Measurements from ENCODE around the gene MYRF. TPM values are rescaled to one million over a fixed set of nuclear protein-coding genes. Genes with fewer than 3 reads are reported as not detected.
A peak's percentile ranks its signal among the peaks of the same experiment; 100 is the strongest.

Gene MYRF
- total and polyA plus RNA-seq, 9 of the 15 experiments (the other 6 are each of a cell fraction or from before 2014, with no cell fraction given) = 2.3 to 25.8 (median 7.1) TPM

DNA sequence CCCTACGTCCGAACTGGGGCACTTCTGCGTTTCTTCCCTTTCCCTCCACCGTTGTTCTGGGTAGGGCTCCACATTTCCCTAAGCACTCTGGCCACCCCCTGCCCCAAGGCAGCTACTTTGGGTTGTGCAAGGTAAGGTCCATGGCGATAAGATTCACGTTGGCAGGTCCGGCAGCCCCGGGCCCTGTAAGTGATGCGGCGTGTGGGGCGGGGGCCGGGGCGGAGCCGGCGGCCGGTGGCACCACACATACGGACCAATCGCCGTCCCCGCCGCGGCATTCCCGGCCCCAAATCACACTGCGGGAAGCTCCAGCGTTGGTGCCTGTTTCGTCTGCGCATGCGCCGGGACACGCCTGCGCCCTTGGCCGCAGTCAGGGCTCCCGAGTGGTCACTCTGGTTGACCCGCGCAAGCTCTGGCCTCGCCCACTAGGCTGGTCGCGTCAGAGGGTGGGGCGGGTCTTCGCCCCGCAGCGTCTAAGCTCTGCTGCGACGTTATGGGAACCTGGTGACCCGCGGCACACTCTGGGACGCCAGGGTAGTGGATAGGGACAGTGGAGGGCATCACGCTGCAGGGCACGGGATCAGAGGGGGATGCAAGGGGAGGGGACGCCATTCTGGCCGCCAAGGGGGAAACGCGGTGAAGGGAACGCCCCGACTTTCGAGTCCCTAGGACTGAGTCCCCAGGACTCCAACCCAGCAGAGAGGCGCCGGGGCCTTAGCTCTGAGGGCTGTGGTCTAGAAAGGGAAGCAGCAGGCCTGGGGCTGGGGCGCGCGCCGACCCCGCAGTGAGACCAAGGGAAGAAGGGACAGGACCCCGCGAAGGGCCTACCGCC is 62.7 kb downstream of the MYRF start (continued):
- TF ChIP-seq, protein P1, sequence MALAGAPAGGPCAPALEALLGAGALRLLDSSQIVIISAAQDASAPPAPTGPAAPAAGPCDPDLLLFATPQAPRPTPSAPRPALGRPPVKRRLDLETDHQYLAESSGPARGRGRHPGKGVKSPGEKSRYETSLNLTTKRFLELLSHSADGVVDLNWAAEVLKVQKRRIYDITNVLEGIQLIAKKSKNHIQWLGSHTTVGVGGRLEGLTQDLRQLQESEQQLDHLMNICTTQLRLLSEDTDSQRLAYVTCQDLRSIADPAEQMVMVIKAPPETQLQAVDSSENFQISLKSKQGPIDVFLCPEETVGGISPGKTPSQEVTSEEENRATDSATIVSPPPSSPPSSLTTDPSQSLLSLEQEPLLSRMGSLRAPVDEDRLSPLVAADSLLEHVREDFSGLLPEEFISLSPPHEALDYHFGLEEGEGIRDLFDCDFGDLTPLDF (CRISPR knock-in tag; IDR thresholded peaks at IDR 0.05) = peak; percentile 45; the same call in 1 of the 2 replicates
- TF ChIP-seq MEIS2 (IDR thresholded peaks at IDR 0.05; ENCODE audit: partially characterized antibody) = peak; percentile 96
- TF ChIP-seq POLR2A (conservative IDR thresholded peaks at IDR 0.05) = peak; percentile 99
- TF ChIP-seq SOX6 (IDR thresholded peaks at IDR 0.05) = no peak
- peak; percentile 74 for TF ChIP-seq SP1 (CRISPR knock-in tag; IDR thresholded peaks at IDR 0.05)
- TF ChIP-seq U2AF1 (optimal IDR thresholded peaks at IDR 0.05; ENCODE audit: low read depth, low read length) = no peak
- peak; percentile 50 for TF ChIP-seq SMAD1 (IDR thresholded peaks at IDR 0.05; ENCODE audit: low read depth, low read length, partially characterized antibody)
- peak; percentile 90 for TF ChIP-seq POLR2G (IDR thresholded peaks at IDR 0.05; ENCODE audit: low read depth, low read length)
- peak; percentile 88 for TF ChIP-seq POLR2H (tag; IDR thresholded peaks at IDR 0.05; ENCODE audit: low read depth)
- TF ChIP-seq, protein P2, sequence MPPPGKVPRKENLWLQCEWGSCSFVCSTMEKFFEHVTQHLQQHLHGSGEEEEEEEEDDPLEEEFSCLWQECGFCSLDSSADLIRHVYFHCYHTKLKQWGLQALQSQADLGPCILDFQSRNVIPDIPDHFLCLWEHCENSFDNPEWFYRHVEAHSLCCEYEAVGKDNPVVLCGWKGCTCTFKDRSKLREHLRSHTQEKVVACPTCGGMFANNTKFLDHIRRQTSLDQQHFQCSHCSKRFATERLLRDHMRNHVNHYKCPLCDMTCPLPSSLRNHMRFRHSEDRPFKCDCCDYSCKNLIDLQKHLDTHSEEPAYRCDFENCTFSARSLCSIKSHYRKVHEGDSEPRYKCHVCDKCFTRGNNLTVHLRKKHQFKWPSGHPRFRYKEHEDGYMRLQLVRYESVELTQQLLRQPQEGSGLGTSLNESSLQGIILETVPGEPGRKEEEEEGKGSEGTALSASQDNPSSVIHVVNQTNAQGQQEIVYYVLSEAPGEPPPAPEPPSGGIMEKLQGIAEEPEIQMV (tag; conservative IDR thresholded peaks at IDR 0.05; ENCODE audit: low read depth) = peak; percentile 47; the same call in 1 of the 2 replicates
- TF ChIP-seq EGR1 (conservative IDR thresholded peaks at IDR 0.05) = no peak; the same call in 1 of the 2 replicates
- TF ChIP-seq, protein P3, sequence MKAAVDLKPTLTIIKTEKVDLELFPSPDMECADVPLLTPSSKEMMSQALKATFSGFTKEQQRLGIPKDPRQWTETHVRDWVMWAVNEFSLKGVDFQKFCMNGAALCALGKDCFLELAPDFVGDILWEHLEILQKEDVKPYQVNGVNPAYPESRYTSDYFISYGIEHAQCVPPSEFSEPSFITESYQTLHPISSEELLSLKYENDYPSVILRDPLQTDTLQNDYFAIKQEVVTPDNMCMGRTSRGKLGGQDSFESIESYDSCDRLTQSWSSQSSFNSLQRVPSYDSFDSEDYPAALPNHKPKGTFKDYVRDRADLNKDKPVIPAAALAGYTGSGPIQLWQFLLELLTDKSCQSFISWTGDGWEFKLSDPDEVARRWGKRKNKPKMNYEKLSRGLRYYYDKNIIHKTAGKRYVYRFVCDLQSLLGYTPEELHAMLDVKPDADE (conservative IDR thresholded peaks at IDR 0.05; ENCODE audit: control insufficient read depth, low read depth, low read length) = peak; percentile 28; the same call in 1 of the 2 replicates
- TF ChIP-seq, protein P4, sequence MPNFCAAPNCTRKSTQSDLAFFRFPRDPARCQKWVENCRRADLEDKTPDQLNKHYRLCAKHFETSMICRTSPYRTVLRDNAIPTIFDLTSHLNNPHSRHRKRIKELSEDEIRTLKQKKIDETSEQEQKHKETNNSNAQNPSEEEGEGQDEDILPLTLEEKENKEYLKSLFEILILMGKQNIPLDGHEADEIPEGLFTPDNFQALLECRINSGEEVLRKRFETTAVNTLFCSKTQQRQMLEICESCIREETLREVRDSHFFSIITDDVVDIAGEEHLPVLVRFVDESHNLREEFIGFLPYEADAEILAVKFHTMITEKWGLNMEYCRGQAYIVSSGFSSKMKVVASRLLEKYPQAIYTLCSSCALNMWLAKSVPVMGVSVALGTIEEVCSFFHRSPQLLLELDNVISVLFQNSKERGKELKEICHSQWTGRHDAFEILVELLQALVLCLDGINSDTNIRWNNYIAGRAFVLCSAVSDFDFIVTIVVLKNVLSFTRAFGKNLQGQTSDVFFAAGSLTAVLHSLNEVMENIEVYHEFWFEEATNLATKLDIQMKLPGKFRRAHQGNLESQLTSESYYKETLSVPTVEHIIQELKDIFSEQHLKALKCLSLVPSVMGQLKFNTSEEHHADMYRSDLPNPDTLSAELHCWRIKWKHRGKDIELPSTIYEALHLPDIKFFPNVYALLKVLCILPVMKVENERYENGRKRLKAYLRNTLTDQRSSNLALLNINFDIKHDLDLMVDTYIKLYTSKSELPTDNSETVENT (CRISPR knock-in tag; IDR thresholded peaks at IDR 0.05) = peak; percentile 83
- TF ChIP-seq, protein P5, sequence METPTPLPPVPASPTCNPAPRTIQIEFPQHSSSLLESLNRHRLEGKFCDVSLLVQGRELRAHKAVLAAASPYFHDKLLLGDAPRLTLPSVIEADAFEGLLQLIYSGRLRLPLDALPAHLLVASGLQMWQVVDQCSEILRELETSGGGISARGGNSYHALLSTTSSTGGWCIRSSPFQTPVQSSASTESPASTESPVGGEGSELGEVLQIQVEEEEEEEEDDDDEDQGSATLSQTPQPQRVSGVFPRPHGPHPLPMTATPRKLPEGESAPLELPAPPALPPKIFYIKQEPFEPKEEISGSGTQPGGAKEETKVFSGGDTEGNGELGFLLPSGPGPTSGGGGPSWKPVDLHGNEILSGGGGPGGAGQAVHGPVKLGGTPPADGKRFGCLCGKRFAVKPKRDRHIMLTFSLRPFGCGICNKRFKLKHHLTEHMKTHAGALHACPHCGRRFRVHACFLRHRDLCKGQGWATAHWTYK (CRISPR knock-in tag; IDR thresholded peaks at IDR 0.05) = peak; percentile 61
- peak; percentile 67; the same call in 1 of the 2 replicates for TF ChIP-seq PHF8 (IDR thresholded peaks at IDR 0.05; ENCODE audit: borderline replicate concordance, low read length)
- TF ChIP-seq PML (IDR thresholded peaks at IDR 0.05; ENCODE audit: low read length) = peak; percentile 80
- TF ChIP-seq CEBPG (CRISPR knock-in tag; IDR thresholded peaks at IDR 0.05) = peak; percentile 48
- peak in 1 of 2 experiments; percentile 46; a peak in 2 of 4 replicates for TF ChIP-seq CEBPG (tag; conservative IDR thresholded peaks at IDR 0.05 in 1 of 2, IDR thresholded peaks at IDR 0.05 in 1 of 2)
- peak; percentile 76 for TF ChIP-seq L3MBTL2 (IDR thresholded peaks at IDR 0.05)
- no peak for TF ChIP-seq ZNF696 (CRISPR knock-in tag; conservative IDR thresholded peaks at IDR 0.05)

Measured in K562 (cell line).